22Rv1 (cell line): Measurements from ENCODE around the gene BECN2.

Experiments
- ZFX ChIP-seq: fragments of 450-650 bp; IDR thresholded peaks from 2 replicates; pipeline ENCODE4 v1.6.1; 2017; ENCODE audit warnings: antibody characterized with exemption, borderline replicate concordance
- TF ChIP-seq, protein P1 (sequence below): fragments of 450-650 bp; IDR thresholded peaks from 2 replicates; pipeline ENCODE4 v1.5.1; 2017; ENCODE audit warnings: mild to moderate bottlenecking

DNA sequence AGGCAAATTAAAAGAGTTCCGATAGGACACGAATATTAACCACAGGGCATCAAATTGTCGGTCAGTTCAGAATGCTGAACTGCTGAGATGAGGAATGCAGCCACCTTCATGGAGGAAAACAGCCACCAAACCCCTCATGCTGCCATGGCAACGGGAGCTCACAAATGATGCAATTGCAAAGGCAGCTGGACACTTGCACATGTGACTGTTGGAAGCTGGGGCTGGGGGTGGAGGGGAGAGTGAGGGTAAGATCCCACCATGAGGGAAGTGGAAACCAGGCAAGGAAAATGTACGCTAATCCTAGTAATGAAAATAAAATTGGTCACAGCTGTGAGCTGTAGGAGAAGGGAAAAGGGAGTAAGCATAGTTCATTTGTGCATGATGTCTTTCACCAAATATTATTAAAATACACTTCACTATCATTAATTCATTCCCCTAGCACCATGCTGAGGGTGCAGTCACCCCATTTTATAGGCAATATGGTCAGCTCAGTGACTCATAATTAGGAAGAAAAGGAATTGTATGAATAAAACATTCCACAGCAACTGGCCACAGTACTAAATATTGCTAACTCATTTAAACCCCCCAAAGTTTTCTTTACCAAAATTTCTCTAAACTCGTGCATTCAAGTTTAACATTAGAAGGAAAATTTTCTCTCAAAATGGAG is 15.3 kb downstream of the BECN2 start:
- TF ChIP-seq, protein P1, sequence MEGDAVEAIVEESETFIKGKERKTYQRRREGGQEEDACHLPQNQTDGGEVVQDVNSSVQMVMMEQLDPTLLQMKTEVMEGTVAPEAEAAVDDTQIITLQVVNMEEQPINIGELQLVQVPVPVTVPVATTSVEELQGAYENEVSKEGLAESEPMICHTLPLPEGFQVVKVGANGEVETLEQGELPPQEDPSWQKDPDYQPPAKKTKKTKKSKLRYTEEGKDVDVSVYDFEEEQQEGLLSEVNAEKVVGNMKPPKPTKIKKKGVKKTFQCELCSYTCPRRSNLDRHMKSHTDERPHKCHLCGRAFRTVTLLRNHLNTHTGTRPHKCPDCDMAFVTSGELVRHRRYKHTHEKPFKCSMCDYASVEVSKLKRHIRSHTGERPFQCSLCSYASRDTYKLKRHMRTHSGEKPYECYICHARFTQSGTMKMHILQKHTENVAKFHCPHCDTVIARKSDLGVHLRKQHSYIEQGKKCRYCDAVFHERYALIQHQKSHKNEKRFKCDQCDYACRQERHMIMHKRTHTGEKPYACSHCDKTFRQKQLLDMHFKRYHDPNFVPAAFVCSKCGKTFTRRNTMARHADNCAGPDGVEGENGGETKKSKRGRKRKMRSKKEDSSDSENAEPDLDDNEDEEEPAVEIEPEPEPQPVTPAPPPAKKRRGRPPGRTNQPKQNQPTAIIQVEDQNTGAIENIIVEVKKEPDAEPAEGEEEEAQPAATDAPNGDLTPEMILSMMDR, result no peak
- no peak for TF ChIP-seq ZFX
